ENCODE data around the gene SMYD1. TPM values are rescaled to one million over a fixed set of nuclear protein-coding genes. Genes with fewer than 3 reads are reported as not detected.

SMYD1 gene
- total and polyA plus RNA-seq, 2 donors (not counting 3 experiments of a cell fraction or from before 2014, with no cell fraction given) = not detected

GRCh38 chr2:88128654-88129312 lies 61.2 kb downstream of the SMYD1 start:
- Histone ChIP-seq H3K79me2 (ENCODE audit: control insufficient read depth, insufficient read depth, low read length) (no peaks in the 10 kb centered on the region), H3K27me3 (ENCODE audit: control insufficient read depth in 2 of 2, insufficient read depth in 2 of 2, low read length in 2 of 2) (no peaks in the 10 kb centered on the region), H3K27ac (ENCODE audit: insufficient read depth, low read depth, low read length) (no peak overlapping the region), H3K4me2 (ENCODE audit: insufficient read depth, low read length) (no peak overlapping the region), H3K4me3 (replicated peaks in 1 of 3; ENCODE audit: insufficient read depth in 1 of 3, low read depth in 1 of 3, low read length in 3 of 3) (no peak overlapping the region), H3K36me3 (ENCODE audit: control insufficient read depth in 2 of 2, extremely low read depth in 1 of 2, insufficient read depth in 2 of 2, low read length in 2 of 2) (no peaks in the 10 kb centered on the region), H3K9me1 (replicated peaks; ENCODE audit: control insufficient read depth, extremely low read depth, insufficient read depth, low read length) (no peaks in the 10 kb centered on the region), H2AFZ (ENCODE audit: low read depth, low read length) (no peak overlapping the region), H3K4me1 (ENCODE audit: control insufficient read depth, extremely low read depth, insufficient read depth, low read length) (no peaks in the 10 kb centered on the region), H3K9ac (replicated peaks; ENCODE audit: extremely low read depth, insufficient read depth, low read length) (no peak overlapping the region), H3K9me3 (replicated peaks; ENCODE audit: control insufficient read depth, insufficient read depth, low read length) (no peaks in the 10 kb centered on the region), H4K20me1 (replicated peaks; ENCODE audit: control insufficient read depth, extremely low read depth, insufficient read depth, low read length) (no peaks in the 10 kb centered on the region)
- no TSS peak for BruUV-seq (replicated peaks)
- TF ChIP-seq CTCF (IDR thresholded peaks at IDR 0.05; ENCODE audit: extremely low read depth in 1 of 2, insufficient read depth in 1 of 2, low read depth in 1 of 2, low read length in 2 of 2) (no peak), GATA2 (IDR thresholded peaks at IDR 0.05; ENCODE audit: insufficient read depth, insufficient read length, low read depth, low read length) (no peak), EZH2 (IDR thresholded peaks at IDR 0.05; ENCODE audit: borderline replicate concordance, low read depth, low read length, severe bottlenecking) (no peak), POLR2AphosphoS5 (IDR thresholded peaks at IDR 0.05; ENCODE audit: insufficient read depth, low read depth, low read length) (no peak), JUN (IDR thresholded peaks at IDR 0.05; ENCODE audit: borderline replicate concordance, insufficient read depth, insufficient read length, low read depth) (no peak), FOS (IDR thresholded peaks at IDR 0.05; ENCODE audit: borderline replicate concordance, insufficient read depth, low read length) (no peak), POLR2A (IDR thresholded peaks at IDR 0.05; ENCODE audit: low read depth, low read length) (no peak), MAX (IDR thresholded peaks at IDR 0.05; ENCODE audit: insufficient read depth, insufficient read length) (no peak), MYC (IDR thresholded peaks at IDR 0.05; ENCODE audit: low read depth, low read length) (no peak)
- DNase-seq (ENCODE audit: low read depth, low spot score) (no peak), FAIRE-seq (no peak)
- intact Hi-C loops (cut with micrococcal nuclease) = no loop called here
- CTCF ChIA-PET = no interaction called here
- dilution Hi-C loops (cut with MboI; ENCODE audit: extremely low pct_ligation_motif_present, low sequenced_read_pairs) = no loop called here
- POLR2A ChIA-PET = no interaction called here
